ENCODE results near the gene RFESD. TPM values are rescaled to one million over a fixed set of nuclear protein-coding genes. Genes with fewer than 3 reads are reported as not detected.

RFESD gene
- total and polyA plus RNA-seq, 4 donors: 1.1 to 98.0 (median 1.4) TPM

- TF ChIP-seq REST (IDR thresholded peaks at IDR 0.05) (no peak), MAX (IDR thresholded peaks at IDR 0.05) (no peak), HNF4A (conservative IDR thresholded peaks at IDR 0.05) (no peak), SP1 (IDR thresholded peaks at IDR 0.05) (no peak)
Observed at GRCh38 chr5:95626701-95627100, 19.9 kb upstream of the RFESD start (continued).

- no peaks in the 10 kb centered on the region for H3K4me1 ChIP-seq (ENCODE audit: control insufficient read depth in 4 of 4, insufficient read depth in 4 of 4, low read length in 3 of 4)
- no peak overlapping the region for H3K9ac ChIP-seq (ENCODE audit: low read depth in 1 of 2, low read length in 2 of 2)
- no peaks in the 10 kb centered on the region for H3K27me3 ChIP-seq (ENCODE audit: control insufficient read depth in 4 of 4, insufficient read depth in 4 of 4, low read length in 3 of 4)
- H3K36me3 ChIP-seq (ENCODE audit: control insufficient read depth in 4 of 4, insufficient read depth in 3 of 4, low read depth in 1 of 4, low read length in 3 of 4): no peaks in the 10 kb centered on the region
- no peak overlapping the region for H3K27ac ChIP-seq (ENCODE audit: low read depth in 1 of 2, low read length in 2 of 2)
- DNase-seq (ENCODE audit: low spot score): no peak
- no peaks in the 10 kb centered on the region for H3K9me3 ChIP-seq (ENCODE audit: control insufficient read depth in 4 of 4, low read length in 3 of 4)
- 75% methylated on average over 4 of the region's 4 CpGs for WGBS
- TF ChIP-seq SP1 (IDR thresholded peaks at IDR 0.05) (no peak), HNF4A (conservative IDR thresholded peaks at IDR 0.05) (peak in 1 of 2 donors; percentile 32)
- H3K4me3 ChIP-seq (ENCODE audit: low read depth in 1 of 3, low read length in 3 of 3): no peak overlapping the region
Observed at GRCh38 chr5:95627971-95628810, 18.4 kb upstream of the RFESD start.

GRCh38 chr5:95628933-95629332 is 17.6 kb upstream of the RFESD start:
- Histone ChIP-seq H3K27ac (ENCODE audit: low read depth in 1 of 2, low read length in 2 of 2) (no peak overlapping the region), H3K9me3 (ENCODE audit: control insufficient read depth in 4 of 4, low read length in 3 of 4) (no peaks in the 10 kb centered on the region), H3K36me3 (ENCODE audit: control insufficient read depth in 4 of 4, insufficient read depth in 3 of 4, low read depth in 1 of 4, low read length in 3 of 4) (no peaks in the 10 kb centered on the region), H3K4me3 (ENCODE audit: low read depth in 1 of 3, low read length in 3 of 3) (no peak overlapping the region), H3K4me1 (ENCODE audit: control insufficient read depth in 4 of 4, insufficient read depth in 4 of 4, low read length in 3 of 4) (no peaks in the 10 kb centered on the region), H3K9ac (ENCODE audit: low read depth in 1 of 2, low read length in 2 of 2) (no peak overlapping the region), H3K27me3 (ENCODE audit: control insufficient read depth in 4 of 4, insufficient read depth in 4 of 4, low read length in 3 of 4) (no peaks in the 10 kb centered on the region)
- WGBS: 87% methylated on average over 1 of the region's 1 CpG
- TF ChIP-seq ATF3 (IDR thresholded peaks at IDR 0.05) (no peak), GABPA (IDR thresholded peaks at IDR 0.05 in 1 of 2, conservative IDR thresholded peaks at IDR 0.05 in 1 of 2) (no peak), RAD21 (IDR thresholded peaks at IDR 0.05) (no peak), HNF4G (IDR thresholded peaks at IDR 0.05) (no peak), JUND (IDR thresholded peaks at IDR 0.05) (no peak), MAX (IDR thresholded peaks at IDR 0.05) (no peak), FOXA1 (IDR thresholded peaks at IDR 0.05) (no peak), SP1 (IDR thresholded peaks at IDR 0.05) (no peak), CTCF (IDR thresholded peaks at IDR 0.05; ENCODE audit: low read depth, low read length, missing input control) (no peak), HNF4A (conservative IDR thresholded peaks at IDR 0.05) (no peak), YY1 (IDR thresholded peaks at IDR 0.05) (no peak), NR2F2 (IDR thresholded peaks at IDR 0.05) (no peak), REST (IDR thresholded peaks at IDR 0.05) (no peak), ZBTB33 (IDR thresholded peaks at IDR 0.05) (no peak), TAF1 (conservative IDR thresholded peaks at IDR 0.05) (no peak), EGR1 (IDR thresholded peaks at IDR 0.05; ENCODE audit: low read depth in 2 of 2) (no peak), RXRA (IDR thresholded peaks at IDR 0.05) (no peak), FOXA2 (IDR thresholded peaks at IDR 0.05) (no peak)
- DNase-seq (ENCODE audit: low spot score): no peak

All from liver (tissue), 9 donors.